Large intestine (tissue), 3 donors: ENCODE data around the gene NUP210L. TPM values are rescaled to one million over a fixed set of nuclear protein-coding genes. Genes with fewer than 3 reads are reported as not detected.
"Not testable (repeated sequence)": the region's sequence is repeated elsewhere in the genome, so short reads cannot be mapped to it uniquely, and the experiment has no call there.

ENCODE experiments used
- DNase-seq, 2 donors: peaks; one replicate each; pipeline versions ENCODE4 v3.0.0 to v3.0.0-alpha.2; 2013
- H3K27ac ChIP-seq: one replicate; pipeline ENCODE4 v1.5.1; 2013; ENCODE audit warnings: low read length
- H3K27me3 ChIP-seq: 2 replicates; pipeline ENCODE4 v1.6.1; 2013; ENCODE audit warnings: low read length; ENCODE audit not compliant: control insufficient read depth, insufficient read depth
- H3K36me3 ChIP-seq: 2 replicates; pipeline ENCODE4 v1.6.1; 2013; ENCODE audit warnings: low read length; ENCODE audit not compliant: control insufficient read depth, insufficient read depth
- H3K4me1 ChIP-seq: one replicate; pipeline ENCODE4 v1.6.1; 2013; ENCODE audit warnings: low read length; ENCODE audit not compliant: control insufficient read depth, insufficient read depth
- H3K4me3 ChIP-seq: one replicate; pipeline ENCODE4 v1.5.1; 2013; ENCODE audit warnings: low read length
- H3K9me3 ChIP-seq: one replicate; pipeline ENCODE4 v1.6.1; 2013; ENCODE audit warnings: mild to moderate bottlenecking, low read depth, low read length, moderate library complexity; ENCODE audit not compliant: control insufficient read depth
- WGBS: methylation state at CpG from one replicate; pipeline ENCODE4 v1.1.5; 2013; ENCODE audit warnings: low lambda C conversion rate; ENCODE audit not compliant: insufficient coverage; 5-methylcytosine and 5-hydroxymethylcytosine counted together
- polyA plus RNA-seq: library from polyadenylated mRNA; unstranded; fragments of 120-200 nt; gene quantifications from one replicate; pipeline ENCODE4 v1.2.1, GENCODE V29; 2013

The NUP210L gene
- polyA plus RNA-seq, 1 donor = 0.03 TPM

DNA sequence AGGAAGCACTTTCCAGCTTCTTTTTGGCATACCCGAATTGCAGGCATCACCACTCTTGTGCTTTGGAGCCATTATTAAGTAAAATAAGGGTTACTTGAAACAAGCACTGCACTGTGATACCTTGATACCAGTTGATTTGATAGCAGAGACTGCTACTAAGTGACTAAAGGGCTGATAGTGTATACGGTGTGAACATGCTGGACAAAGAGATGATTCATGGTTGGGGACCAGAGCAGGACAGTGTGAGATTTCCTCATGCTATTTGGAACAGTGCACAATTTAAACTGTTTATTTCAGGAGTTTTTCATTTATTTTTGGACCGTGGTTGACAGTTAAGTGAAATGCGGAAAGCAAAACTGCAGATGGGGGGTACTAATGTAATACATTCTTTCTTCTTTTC is 154.5 kb downstream of the NUP210L start:
- no peak for DNase-seq
- Histone ChIP-seq H3K27me3 (no peaks in the 10 kb centered on the region), H3K4me3 (no peak overlapping the region), H3K27ac (no peak overlapping the region), H3K36me3 (no peaks in the 10 kb centered on the region), H3K9me3 (no peaks in the 10 kb centered on the region), H3K4me1 (peaks cover 4% of the 10 kb centered on the region)
- 94% methylated on average over 2 of the region's 4 CpGs for WGBS

DNA sequence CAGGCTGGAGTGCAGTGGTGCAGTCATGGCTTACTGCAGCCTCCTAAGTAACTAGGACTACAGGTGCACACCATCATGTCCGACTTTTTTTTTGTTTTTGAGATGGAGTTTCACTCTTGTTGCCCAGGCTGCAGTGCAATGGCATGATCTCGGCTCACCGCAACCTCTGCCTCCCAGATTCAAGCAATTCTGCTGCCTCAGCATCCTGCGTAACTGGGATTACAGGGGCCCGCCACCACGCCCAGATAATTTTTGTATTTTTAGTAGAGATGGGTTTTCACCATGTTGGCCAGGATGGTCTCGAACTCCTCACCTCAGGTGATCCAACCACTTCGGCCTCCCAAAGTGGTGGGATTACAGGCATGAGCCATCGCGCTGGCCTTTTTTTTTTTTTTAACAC is 158.0 kb downstream of the NUP210L start:
- DNase-seq, H3K27me3 ChIP-seq, H3K4me3 ChIP-seq, H3K4me1 ChIP-seq, H3K27ac ChIP-seq, H3K9me3 ChIP-seq: not testable (repeated sequence)
- 96% methylated on average over 4 of the region's 10 CpGs for WGBS
- peaks cover 21% of the 10 kb centered on the region for H3K36me3 ChIP-seq

DNA sequence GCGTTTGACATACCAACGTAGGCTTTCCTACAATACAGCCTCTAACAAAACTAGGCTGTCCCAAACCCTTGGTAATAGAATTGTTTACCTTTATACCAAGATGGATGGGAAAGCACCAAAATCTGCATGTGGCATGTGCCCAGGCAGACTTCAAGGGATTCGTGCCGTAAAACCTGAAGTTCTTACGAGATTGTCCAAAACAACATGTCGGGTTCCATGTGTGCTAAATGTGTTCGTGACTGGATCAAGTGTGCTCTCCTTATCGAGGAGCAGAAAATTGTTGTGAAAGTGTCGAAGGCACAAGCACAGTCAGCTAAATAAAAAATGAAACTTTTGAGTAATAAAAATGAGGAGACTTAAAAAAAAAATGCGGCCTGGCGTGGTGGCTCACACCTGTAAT is 159.2 kb downstream of the NUP210L start:
- peaks cover 24% of the 10 kb centered on the region for H3K36me3 ChIP-seq
- H3K27me3 ChIP-seq = no peaks in the 10 kb centered on the region
- DNase-seq = no peak
- H3K4me3 ChIP-seq = no peak overlapping the region
- 100% methylated on average over 2 of the region's 11 CpGs for WGBS
- no peaks in the 10 kb centered on the region for H3K9me3 ChIP-seq
- peaks cover 7% of the 10 kb centered on the region for H3K4me1 ChIP-seq
- H3K27ac ChIP-seq = no peak overlapping the region

DNA sequence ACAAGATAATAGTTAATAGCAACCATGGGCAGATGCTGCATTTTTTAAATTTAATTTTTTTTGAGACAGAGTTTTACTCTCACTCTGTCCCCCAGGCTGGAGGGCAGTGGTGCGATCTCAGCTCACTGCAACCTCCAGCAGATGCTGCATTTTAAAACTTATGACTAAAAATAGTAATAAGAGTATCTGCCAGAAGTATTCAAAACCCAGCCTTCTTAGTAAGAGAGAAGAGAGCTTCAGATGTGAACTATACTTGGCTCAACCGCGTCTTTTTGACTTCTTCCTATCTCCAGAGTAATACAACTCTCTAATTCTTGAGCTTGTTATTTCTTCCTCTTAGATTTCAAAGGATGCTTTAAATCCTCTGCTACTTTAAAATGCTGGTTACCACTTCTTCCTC is 159.7 kb downstream of the NUP210L start:
- DNase-seq = no peak
- Histone ChIP-seq H3K9me3 (no peaks in the 10 kb centered on the region), H3K27ac (no peak overlapping the region), H3K36me3 (peaks cover 24% of the 10 kb centered on the region), H3K4me1 (peaks cover 7% of the 10 kb centered on the region), H3K4me3 (no peak overlapping the region), H3K27me3 (no peaks in the 10 kb centered on the region)
- WGBS = no CpG with 5 or more reads among the region's 3 CpGs

DNA sequence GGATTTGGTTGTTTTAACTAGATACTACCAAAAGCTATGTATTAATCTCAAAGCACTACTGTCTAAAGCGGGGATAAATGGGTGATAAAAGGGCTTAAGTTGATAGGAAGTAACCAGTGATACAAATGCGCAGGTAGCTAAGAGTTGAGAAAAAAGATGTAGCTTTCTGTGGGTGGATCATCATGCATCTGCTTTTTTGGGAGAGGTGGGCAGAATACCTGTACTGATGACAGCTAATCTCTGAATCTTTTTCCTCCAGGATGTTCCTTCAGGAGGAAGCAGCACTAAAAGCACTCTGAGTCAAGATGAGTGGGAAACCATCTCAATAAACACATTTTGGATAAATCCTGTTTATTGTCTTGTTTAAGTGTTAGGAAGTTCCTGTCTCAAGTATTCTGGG is 163.1 kb downstream of the NUP210L start:
- WGBS = no CpG with 5 or more reads among the region's 2 CpGs
- peaks cover 24% of the 10 kb centered on the region for H3K36me3 ChIP-seq
- H3K4me3 ChIP-seq = peak overlapping the region; percentile 73
- no peak overlapping the region for H3K27ac ChIP-seq
- H3K27me3 ChIP-seq = no peaks in the 10 kb centered on the region
- peaks cover 7% of the 10 kb centered on the region for H3K4me1 ChIP-seq
- no peaks in the 10 kb centered on the region for H3K9me3 ChIP-seq
- no peak for DNase-seq

DNA sequence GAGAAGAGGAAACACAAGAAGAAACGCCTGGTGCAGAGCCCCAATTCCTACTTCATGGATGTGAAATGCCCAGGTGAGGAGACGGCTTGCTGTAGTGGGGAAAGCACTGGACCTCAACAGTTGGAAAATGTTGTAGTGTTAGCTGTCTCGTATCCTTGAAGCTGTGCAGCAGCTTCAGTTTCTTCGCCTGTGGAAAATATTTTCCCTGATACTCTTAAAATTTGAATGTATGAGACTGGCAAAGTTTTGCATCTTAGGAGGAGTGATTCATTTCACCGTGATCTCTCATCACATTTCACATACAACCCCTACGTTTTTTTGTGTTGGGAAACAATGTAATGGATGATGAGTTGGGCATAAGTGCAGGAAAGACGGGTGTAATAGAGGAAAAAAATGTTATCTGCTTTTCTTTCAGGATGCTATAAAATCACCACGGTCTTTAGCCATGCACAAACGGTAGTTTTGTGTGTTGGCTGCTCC is 163.7 kb downstream of the NUP210L start:
- DNase-seq = no peak
- peak overlapping the region; percentile 73 for H3K4me3 ChIP-seq
- no peaks in the 10 kb centered on the region for H3K9me3 ChIP-seq
- peak overlapping the region; percentile 52 for H3K27ac ChIP-seq
- H3K27me3 ChIP-seq = no peaks in the 10 kb centered on the region
- peaks cover 24% of the 10 kb centered on the region for H3K36me3 ChIP-seq
- H3K4me1 ChIP-seq = peaks cover 7% of the 10 kb centered on the region
- no CpG with 5 or more reads among the region's 9 CpGs for WGBS

DNA sequence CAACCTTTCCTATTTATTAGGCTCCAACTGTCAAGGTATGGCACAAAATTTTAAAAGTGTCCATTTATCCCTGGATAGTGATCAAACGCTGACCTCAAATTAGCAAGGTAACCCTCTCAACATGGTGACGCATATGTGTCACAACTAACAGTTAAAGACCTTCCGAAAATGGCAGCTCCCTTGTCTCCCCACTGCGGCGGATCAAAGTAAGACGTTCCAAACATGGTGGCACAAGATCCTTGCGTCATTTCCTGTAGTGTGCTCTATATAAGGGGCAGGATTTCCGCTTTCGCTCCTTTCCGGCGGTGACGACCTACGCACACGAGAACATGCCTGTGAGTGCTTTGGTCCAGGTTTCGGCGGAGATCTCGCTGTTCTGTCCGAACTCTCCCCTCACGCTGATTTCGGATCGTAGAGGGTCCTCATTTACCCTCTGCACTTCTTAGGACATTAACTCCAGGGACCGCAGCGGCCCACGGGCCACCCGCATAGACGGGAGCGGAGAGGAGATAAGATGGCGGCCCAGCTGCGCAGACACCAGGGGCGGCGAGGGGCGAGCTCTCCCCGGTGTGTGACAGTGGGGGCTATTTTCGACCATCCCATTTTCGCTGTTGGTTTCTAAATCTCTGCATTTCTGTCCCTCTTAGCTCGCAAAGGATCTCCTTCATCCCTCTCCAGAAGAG is 164.3 kb downstream of the NUP210L start, which contains the start of gene RPS27:
Gene RPS27, plus strand, starts transcription at position 295 of the 683 bp plus-strand sequence. Its CDS starts 35 bp downstream, at position 330.
- WGBS = no CpG with 5 or more reads among the region's 36 CpGs
- DNase-seq = peak; percentile 98
- Histone ChIP-seq H3K4me1 (peaks cover 9% of the 10 kb centered on the region), H3K36me3 (peaks cover 24% of the 10 kb centered on the region), H3K27me3 (no peaks in the 10 kb centered on the region), H3K4me3 (peak within 1 kb of the TSS; percentile 73), H3K27ac (peak within 1 kb of the TSS; percentile 52), H3K9me3 (no peaks in the 10 kb centered on the region)

DNA sequence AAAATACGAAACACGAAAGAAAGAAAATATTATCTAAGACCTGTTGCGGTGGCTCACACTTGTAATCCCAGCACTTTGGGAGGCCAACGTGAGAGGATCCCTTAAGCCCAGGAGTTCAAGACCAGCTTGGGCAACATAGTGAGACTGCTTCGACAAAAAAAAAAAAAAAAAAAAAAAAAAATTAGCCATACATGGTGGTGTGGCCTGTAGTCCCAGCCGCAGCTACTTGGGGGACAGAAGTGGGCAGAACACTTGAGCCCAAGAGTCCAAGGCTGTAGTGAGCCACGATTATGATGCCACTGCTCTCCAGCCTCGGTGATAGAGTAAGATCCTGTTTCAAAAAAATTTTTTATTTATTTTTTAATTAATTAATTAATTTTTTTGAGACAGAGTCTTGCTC is 167.3 kb downstream of the NUP210L start:
- 67% methylated on average over 1 of the region's 8 CpGs for WGBS
- Histone ChIP-seq H3K9me3 (no peaks in the 10 kb centered on the region), H3K4me3 (no peak overlapping the region), H3K36me3 (peaks cover 12% of the 10 kb centered on the region), H3K4me1 (peaks cover 15% of the 10 kb centered on the region), H3K27me3 (no peaks in the 10 kb centered on the region), H3K27ac (no peak overlapping the region)
- no peak for DNase-seq

DNA sequence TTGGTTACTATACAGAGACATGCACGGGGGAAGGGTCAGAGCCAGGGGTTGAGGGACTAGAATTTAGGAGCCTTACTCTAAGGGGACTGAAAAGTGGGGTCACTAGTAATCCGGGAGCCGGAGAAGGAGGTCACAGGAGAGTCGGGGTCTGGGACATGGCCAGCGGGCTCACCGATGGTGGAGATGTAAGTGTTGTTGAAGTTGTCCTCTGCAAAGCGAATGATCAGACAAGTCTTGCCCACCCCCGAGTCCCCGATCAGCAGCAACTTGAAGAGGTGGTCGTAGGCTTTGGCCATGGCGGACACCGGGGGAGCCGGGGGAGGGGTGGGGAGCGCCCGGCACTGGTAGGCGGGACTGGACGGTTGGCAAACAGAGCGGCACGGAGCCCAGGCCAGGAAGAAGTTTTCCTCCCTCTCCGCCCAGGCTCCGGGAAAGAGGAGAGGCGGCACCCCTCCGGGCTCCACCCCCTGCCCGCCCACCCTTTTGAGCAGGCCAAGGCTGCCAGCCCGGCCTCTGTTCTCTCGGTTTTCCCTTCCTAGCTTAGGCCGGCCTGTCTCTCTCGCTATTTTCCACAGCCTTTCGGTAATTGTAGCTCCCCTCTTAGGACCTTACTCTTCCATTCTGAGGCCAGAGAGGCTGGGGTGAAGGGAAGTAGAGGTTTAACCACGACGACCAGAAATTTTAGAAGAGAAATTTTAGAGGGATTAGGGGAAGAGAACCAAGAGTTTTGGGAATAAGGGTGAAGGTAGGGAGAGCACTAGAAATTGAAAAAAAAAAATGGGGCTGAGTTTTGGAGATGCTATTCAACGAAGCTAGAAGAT is 168.7 kb downstream of the NUP210L start, which contains the start of gene RAB13:
Gene RAB13, minus strand, starts transcription at position 399 of the 821 bp plus-strand sequence. Its CDS starts 103 bp downstream, at position 296.
- H3K27me3 ChIP-seq = no peaks in the 10 kb centered on the region
- peaks cover 8% of the 10 kb centered on the region for H3K4me1 ChIP-seq
- WGBS = 0% methylated on average over 3 of the region's 32 CpGs
- peak within 1 kb of the TSS; percentile 71 for H3K4me3 ChIP-seq
- no peaks in the 10 kb centered on the region for H3K9me3 ChIP-seq
- peak; percentile 72 to 79 for DNase-seq
- peaks cover 15% of the 10 kb centered on the region for H3K36me3 ChIP-seq
- H3K27ac ChIP-seq = peak within 1 kb of the TSS; percentile 89

DNA sequence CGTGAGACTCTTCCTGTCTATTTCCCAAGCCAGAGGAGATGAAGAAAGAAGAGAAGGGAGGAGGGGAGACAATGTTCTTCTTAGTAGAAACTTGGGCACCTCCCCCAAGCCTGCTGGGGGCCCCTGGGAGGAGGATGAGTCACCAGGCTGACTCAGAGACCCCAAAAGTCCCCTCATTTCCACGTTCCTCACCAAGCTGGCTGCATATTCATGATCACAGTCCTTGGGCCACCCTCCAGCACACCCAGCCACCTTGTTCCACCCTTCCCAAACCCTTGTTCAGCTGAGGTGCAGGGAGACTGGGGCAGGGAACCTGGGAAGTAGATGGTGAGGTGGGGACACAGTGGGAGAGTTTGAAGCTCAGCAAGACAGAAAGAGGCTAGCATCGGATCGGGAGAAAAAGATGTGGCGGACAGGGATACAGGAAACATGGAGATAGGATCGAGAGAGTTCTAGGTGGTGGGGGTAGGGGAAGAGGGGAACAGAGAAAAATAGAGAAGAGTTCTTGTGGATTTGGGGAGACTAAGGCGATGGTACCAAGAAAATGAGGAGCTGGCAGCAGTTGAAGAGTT is 169.4 kb downstream of the NUP210L start:
- Histone ChIP-seq H3K4me3 (peak overlapping the region; percentile 71), H3K9me3 (no peaks in the 10 kb centered on the region), H3K4me1 (peaks cover 8% of the 10 kb centered on the region), H3K27me3 (no peaks in the 10 kb centered on the region), H3K36me3 (peaks cover 16% of the 10 kb centered on the region), H3K27ac (peak overlapping the region; percentile 67)
- WGBS = 17% methylated on average over 5 of the region's 7 CpGs
- peak in 1 of 2 donors; percentile 40 for DNase-seq
